Breast epithelium (tissue), 3 donors: ENCODE results near the gene FTO.

ENCODE experiments used
- POLR2AphosphoS5 ChIP-seq, 3 donors: sonication (generic); formaldehyde crosslinking; IDR thresholded peaks; one replicate each; pipeline ENCODE4 v1.6.1; 2017; ENCODE audit warnings: antibody characterized with exemption in 3 of 3
- TF ChIP-seq, protein P1 (sequence below), 3 donors: fragments of 450-650 bp; IDR thresholded peaks; one replicate each; pipeline ENCODE4 v1.5.1; 2016 to 2017; ENCODE audit warnings: antibody characterized with exemption in 3 of 3, mild to moderate bottlenecking in 3 of 3, moderate library complexity in 3 of 3

DNA sequence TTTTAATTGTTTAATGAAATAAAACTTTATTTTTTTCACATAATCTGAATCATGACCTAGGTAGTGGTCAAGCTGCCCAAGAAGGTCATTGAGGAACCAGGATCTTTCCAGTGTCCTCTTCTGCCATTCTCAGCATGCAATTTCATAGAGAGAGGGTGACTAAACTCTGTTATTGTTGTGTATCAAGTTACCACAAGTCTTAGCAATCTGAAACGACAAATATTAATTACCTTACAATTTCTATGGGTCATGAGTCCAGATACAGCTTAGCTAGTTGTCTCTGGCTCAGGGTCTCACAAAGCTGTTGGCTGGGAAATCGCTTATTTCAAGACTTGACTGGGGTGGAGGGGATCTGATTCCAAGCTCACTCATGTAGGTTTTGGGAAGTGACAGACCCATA lies 37.6 kb downstream of the FTO start:
- TF ChIP-seq, protein P1, sequence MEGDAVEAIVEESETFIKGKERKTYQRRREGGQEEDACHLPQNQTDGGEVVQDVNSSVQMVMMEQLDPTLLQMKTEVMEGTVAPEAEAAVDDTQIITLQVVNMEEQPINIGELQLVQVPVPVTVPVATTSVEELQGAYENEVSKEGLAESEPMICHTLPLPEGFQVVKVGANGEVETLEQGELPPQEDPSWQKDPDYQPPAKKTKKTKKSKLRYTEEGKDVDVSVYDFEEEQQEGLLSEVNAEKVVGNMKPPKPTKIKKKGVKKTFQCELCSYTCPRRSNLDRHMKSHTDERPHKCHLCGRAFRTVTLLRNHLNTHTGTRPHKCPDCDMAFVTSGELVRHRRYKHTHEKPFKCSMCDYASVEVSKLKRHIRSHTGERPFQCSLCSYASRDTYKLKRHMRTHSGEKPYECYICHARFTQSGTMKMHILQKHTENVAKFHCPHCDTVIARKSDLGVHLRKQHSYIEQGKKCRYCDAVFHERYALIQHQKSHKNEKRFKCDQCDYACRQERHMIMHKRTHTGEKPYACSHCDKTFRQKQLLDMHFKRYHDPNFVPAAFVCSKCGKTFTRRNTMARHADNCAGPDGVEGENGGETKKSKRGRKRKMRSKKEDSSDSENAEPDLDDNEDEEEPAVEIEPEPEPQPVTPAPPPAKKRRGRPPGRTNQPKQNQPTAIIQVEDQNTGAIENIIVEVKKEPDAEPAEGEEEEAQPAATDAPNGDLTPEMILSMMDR (IDR thresholded peaks at IDR 0.05), result no peak
- no peak for TF ChIP-seq POLR2AphosphoS5 (IDR thresholded peaks at IDR 0.05)
